K562 (cell line): ENCODE data around the gene RAB4B. TPM values are rescaled to one million over a fixed set of nuclear protein-coding genes. Genes with fewer than 3 reads are reported as not detected.

Source experiments
- ARID1B ChIP-seq: fragments of 450-650 bp; IDR thresholded peaks from 2 replicates; pipeline ENCODE4 v1.6.1; 2016; ENCODE audit warnings: antibody characterized with exemption, mild to moderate bottlenecking, inconsistent platforms
- ARID3A ChIP-seq: IDR thresholded peaks from 2 replicates; pipeline ENCODE4 v1.6.1; 2012; ENCODE audit warnings: low read depth, low read length, improper control_type of control experiment, borderline replicate concordance
- BCL6 ChIP-seq: fragments of 250-450 bp; sonication (Bioruptor Pico); IDR thresholded peaks from 2 replicates; pipeline ENCODE4 v1.4.0; 2020
- CTBP1 ChIP-seq: fragments of 450-650 bp; IDR thresholded peaks from 2 replicates; pipeline ENCODE4 v1.6.1; 2016; ENCODE audit warnings: borderline replicate concordance
- EHMT2 ChIP-seq: fragments of 450-650 bp; IDR thresholded peaks from 2 replicates; pipeline ENCODE4 v1.6.1; 2018; ENCODE audit warnings: antibody characterized with exemption
- ELK3 ChIP-seq: fragments of 450-650 bp; formaldehyde crosslinking; IDR thresholded peaks from 2 replicates; pipeline ENCODE4 v1.4.0; 2020; ENCODE audit warnings: mild to moderate bottlenecking
- ESRRA ChIP-seq: fragments of 450-650 bp; IDR thresholded peaks from 2 replicates; pipeline ENCODE4 v1.6.1; 2014; ENCODE audit warnings: low read depth, mild to moderate bottlenecking, moderate library complexity, borderline replicate concordance
- GATA2 ChIP-seq: sonication (generic); formaldehyde crosslinking; IDR thresholded peaks from 2 replicates; pipeline ENCODE4 v1.4.0; 2020; ENCODE audit warnings: mild to moderate bottlenecking, missing genetic modification reagents
- HMBOX1 ChIP-seq: sonication (generic); IDR thresholded peaks from 2 replicates; pipeline ENCODE4 v1.6.1; 2016
- IFI16 ChIP-seq: fragments of 250-450 bp; sonication (Bioruptor Pico); IDR thresholded peaks from 2 replicates; pipeline ENCODE4 v2.1.2; 2022; ENCODE audit warnings: mild to moderate bottlenecking, inconsistent platforms
- LEF1 ChIP-seq: fragments of 450-650 bp; IDR thresholded peaks from 2 replicates; pipeline ENCODE4 v1.6.1; 2016; ENCODE audit warnings: mild to moderate bottlenecking
- NFIC ChIP-seq: fragments of 450-650 bp; IDR thresholded peaks from 2 replicates; pipeline ENCODE4 v1.6.1; 2017; ENCODE audit warnings: mild to moderate bottlenecking, inconsistent platforms
- OTX1 ChIP-seq: fragments of 450-650 bp; formaldehyde crosslinking; IDR thresholded peaks from 2 replicates; pipeline ENCODE4 v1.4.0; 2022; ENCODE audit warnings: mild to moderate bottlenecking
- RB1 ChIP-seq: fragments of 450-650 bp; IDR thresholded peaks from 2 replicates; pipeline ENCODE4 v1.6.1; 2017; ENCODE audit warnings: low read depth, mild to moderate bottlenecking
- RBBP5 ChIP-seq: fragments of 200-600 bp; sonication (generic); IDR thresholded peaks from 2 replicates; pipeline ENCODE4 v1.6.1; 2012; ENCODE audit warnings: borderline replicate concordance, mild to moderate bottlenecking, low read length, control low read depth, inconsistent platforms; ENCODE audit not compliant: insufficient read depth, poor library complexity, severe bottlenecking
- RCOR1 ChIP-seq, 2 experiments: IDR thresholded peaks; 2 replicates each; pipeline ENCODE4 v1.6.1; 2012; ENCODE audit warnings: low read depth in 2 of 2, low read length in 2 of 2, borderline replicate concordance in 1 of 2, improper control_type of control experiment in 1 of 2
- SMAD4 ChIP-seq: fragments of 250-450 bp; sonication (Bioruptor Pico); conservative IDR thresholded peaks from 2 replicates; pipeline ENCODE4 v1.8.0; 2021; ENCODE audit warnings: inconsistent platforms, mild to moderate bottlenecking, moderate library complexity
- TEAD2 ChIP-seq: fragments of 450-650 bp; IDR thresholded peaks from 2 replicates; pipeline ENCODE4 v1.6.1; 2016; ENCODE audit warnings: missing genetic modification characterization, control low read depth, missing compliant biosample characterization
- ZNF143 ChIP-seq: sonication (generic); formaldehyde crosslinking; IDR thresholded peaks from 2 replicates; pipeline ENCODE4 v1.9.0; 2022; ENCODE audit warnings: mild to moderate bottlenecking, missing genetic modification reagents
- ZNF584 ChIP-seq: fragments of 200-800 bp; sonication (Bioruptor generic); IDR thresholded peaks from 2 replicates; pipeline ENCODE4 v1.6.1; 2016; ENCODE audit warnings: low read depth, mild to moderate bottlenecking, missing genetic modification characterization, missing compliant biosample characterization
- polyA plus RNA-seq, 8 experiments: library from polyadenylated mRNA; depleted of rRNA in 4 of 8; stranded (reverse) in 5 of 8; unstranded in 3 of 8; fragments of >200 nt; fragmentation: Nextera tagmentation in 2 of 8; fragmentation: Illumina TruSeq in 1 of 8; extraction: Ambion mirVana in 2 of 8; extraction: Trizol in 1 of 8; gene quantifications; 2 replicates each; pipeline versions ENCODE4 v1.2.1 to v1.2.3, GENCODE V29; 2011 to 2014; ENCODE audit warnings: inconsistent platforms in 1 of 8, missing spikeins in 1 of 8
- total RNA-seq, 7 experiments: library from RNA; depleted of rRNA in 6 of 7; stranded (reverse); fragments of >200 nt in 6 of 7; fragmentation: Illumina TruSeq in 2 of 7; extraction: Trizol in 2 of 7; gene quantifications; 2 replicates each; pipeline versions ENCODE4 v1.2.1 to v1.2.3, GENCODE V29; 2011 to 2021; ENCODE audit warnings: low replicate concordance in 1 of 7

RAB4B gene
- total and polyA plus RNA-seq, 9 of the 15 experiments (the other 6 are each of a cell fraction or from before 2014, with no cell fraction given) = 0.28 to 20.4 (median 9.0) TPM

DNA sequence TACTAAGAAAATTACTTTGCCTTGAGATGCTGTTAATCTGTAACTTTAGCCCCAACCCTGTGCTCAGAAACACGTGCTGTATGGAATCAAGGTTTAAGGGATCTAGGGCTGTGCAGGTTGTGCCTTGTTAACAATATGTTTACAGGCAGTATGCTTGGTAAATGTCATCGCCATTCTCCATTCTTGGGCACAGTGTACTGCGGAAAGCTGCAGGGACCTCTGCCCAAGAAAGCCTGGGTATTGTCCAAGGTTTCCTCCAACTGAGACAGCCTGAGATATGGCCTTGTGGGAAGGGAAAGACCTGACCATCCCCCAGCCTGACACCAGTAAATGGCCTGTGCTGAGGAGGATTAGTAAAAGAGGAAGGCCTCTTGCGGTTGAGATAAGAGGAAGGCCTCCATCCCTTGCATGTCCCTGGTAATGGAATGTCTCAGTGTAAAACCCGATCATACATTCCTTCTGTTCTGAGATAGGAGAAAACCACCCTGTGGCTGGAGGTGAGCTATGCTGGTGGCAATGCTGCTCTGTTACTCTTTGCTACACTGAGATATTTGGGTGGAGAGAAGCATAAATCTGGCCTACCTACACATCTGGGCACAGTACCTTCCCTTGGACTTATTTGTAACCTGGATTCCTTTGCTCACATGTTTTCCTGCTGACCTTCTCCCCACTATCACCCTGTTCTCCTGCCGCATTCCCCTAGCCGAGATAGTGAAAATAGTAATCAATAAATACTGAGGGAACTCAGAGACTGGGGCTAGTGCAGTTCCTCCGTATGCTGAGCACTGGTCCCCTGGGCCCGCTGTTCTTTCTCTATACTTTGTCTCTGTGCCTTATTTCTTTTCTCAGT, 44.9 kb downstream of the RAB4B start (continued):
- TF ChIP-seq OTX1 (peak; percentile 85), NFIC (peak; percentile 81), ARID1B (peak; percentile 95), CTBP1 (peak; percentile 99), RBBP5 (peak; percentile 79), ELK3 (CRISPR knock-in tag) (0 out of 2 replicates have a peak, but pooled peaks have one; percentile 20), ZNF143 (CRISPR knock-in tag) (peak; percentile 56; the same call in 1 of the 2 replicates), GATA2 (CRISPR knock-in tag) (peak; percentile 94), EHMT2 (peak; percentile 69; the same call in 1 of the 2 replicates), ZNF584 (peak; percentile 88), TEAD2 (tag) (peak; percentile 66), SMAD4 (CRISPR knock-in tag) (peak; percentile 95), BCL6 (CRISPR knock-in tag) (peak; percentile 60; the same call in 1 of the 2 replicates), LEF1 (peak; percentile 99), ESRRA (peak; percentile 92; the same call in 1 of the 2 replicates), RB1 (0 out of 2 replicates have a peak, but pooled peaks have one; percentile 35), RCOR1 (IDR thresholded peaks at IDR 0.05; ENCODE audit: borderline replicate concordance in 1 of 2, low read depth in 2 of 2, low read length in 2 of 2) (peak; percentile 89 to 96), ARID3A (peak; percentile 68; the same call in 1 of the 2 replicates), HMBOX1 (peak; percentile 92), IFI16 (peak; percentile 81)
